ENCODE measurements around the gene GOT1.

The GOT1 gene

GRCh38 chr10:99430451-99431189, at the start of gene GOT1:
Gene GOT1 (minus strand): TSS chr10:99430624. CDS start chr10:99430565, 59 bp downstream.
- DNase-seq: peak; percentile 97

GRCh38 chr10:99470327-99470726, 39.9 kb upstream of the GOT1 start:
- DNase-seq: no peak

- no peak for DNase-seq
Measured at GRCh38 chr10:99467236-99467999, 37.0 kb upstream of the GOT1 start.

- no peak for DNase-seq
Measured at GRCh38 chr10:99466632-99467223, 36.3 kb upstream of the GOT1 start.

GRCh38 chr10:99461230-99461629, 30.8 kb upstream of the GOT1 start:
- no peak for DNase-seq

- DNase-seq: no peak
Measured at GRCh38 chr10:99460070-99460469, 29.6 kb upstream of the GOT1 start.

- DNase-seq: no peak
Measured at GRCh38 chr10:99459217-99459616, 28.8 kb upstream of the GOT1 start.

- DNase-seq: no peak
Measured at GRCh38 chr10:99457813-99458212, 27.4 kb upstream of the GOT1 start.

- DNase-seq: no peak
Measured at GRCh38 chr10:99456931-99457288, 26.5 kb upstream of the GOT1 start.

- no peak for DNase-seq
Measured at GRCh38 chr10:99456207-99456930, 25.9 kb upstream of the GOT1 start.

- no peak for DNase-seq
Measured at GRCh38 chr10:99451981-99452380, 21.6 kb upstream of the GOT1 start.

GRCh38 chr10:99451499-99451788, 21.0 kb upstream of the GOT1 start:
- DNase-seq: no peak

GRCh38 chr10:99450624-99451498, 20.4 kb upstream of the GOT1 start:
- DNase-seq: no peak

- no peak for DNase-seq
Measured at GRCh38 chr10:99450156-99450555, 19.7 kb upstream of the GOT1 start.

GRCh38 chr10:99449023-99449422, 18.6 kb upstream of the GOT1 start:
- DNase-seq: no peak

GRCh38 chr10:99444383-99445045, 14.1 kb upstream of the GOT1 start:
- no peak for DNase-seq

GRCh38 chr10:99443500-99443899, 13.1 kb upstream of the GOT1 start:
- no peak for DNase-seq

- no peak for DNase-seq
Measured at GRCh38 chr10:99442394-99442793, 12.0 kb upstream of the GOT1 start.

- no peak for DNase-seq
Measured at GRCh38 chr10:99438890-99439289, 8.5 kb upstream of the GOT1 start.

GRCh38 chr10:99435986-99436638, 5.7 kb upstream of the GOT1 start:
- peak; percentile 60 for DNase-seq

GRCh38 chr10:99433378-99434020, 3.1 kb upstream of the GOT1 start:
- no peak for DNase-seq
